Stimulated activated effector memory CD8-positive, alpha-beta T cell treated with anti-CD3 and anti-CD28 coated beads, Interleukin-12 subunit alpha, Interleukin-12 subunit beta, amount 100 ng/mL, for 72 hours (primary cell): ENCODE measurements around the gene SHB.
A peak's percentile ranks its signal among the peaks of the same experiment; 100 is the strongest.

Experiments
- ATAC-seq: fragments of 150-1000 bp; cut with Tn5 transposase; 2 replicates; pipeline ENCODE4 v1.10.0; 2021
- DNase-seq, 2 donors: peaks; one replicate each; pipeline ENCODE4 v3.0.0; 2021 to 2022; ENCODE audit warnings: low spot score in 2 of 2
- H3K27ac Mint-ChIP-seq: one replicate; pipeline ENCODE4 v1.8.0; 2022; ENCODE audit warnings: mild to moderate bottlenecking, mixed read lengths
- H3K36me3 Mint-ChIP-seq: one replicate; pipeline ENCODE4 v1.8.0; 2022; ENCODE audit warnings: mild to moderate bottlenecking, mixed read lengths
- H3K4me1 Mint-ChIP-seq: one replicate; pipeline ENCODE4 v1.8.0; 2022; ENCODE audit warnings: mixed read lengths
- H3K4me3 Mint-ChIP-seq: one replicate; pipeline ENCODE4 v1.8.0; 2022; ENCODE audit warnings: mild to moderate bottlenecking, mixed read lengths
- H3K9me3 Mint-ChIP-seq: one replicate; pipeline ENCODE4 v1.8.0; 2022; ENCODE audit warnings: mixed read lengths

SHB gene

GRCh38 chr9:37963936-37964739 is 104.9 kb downstream of the SHB start:
- Mint-ChIP-seq H3K27ac (peak overlapping the region; percentile 37), H3K36me3 (no peaks in the 10 kb centered on the region), H3K9me3 (no peaks in the 10 kb centered on the region), H3K4me1 (peaks cover 52% of the 10 kb centered on the region), H3K4me3 (no peak overlapping the region)
- DNase-seq = no peak
- ATAC-seq = no peak

GRCh38 chr9:37961351-37961750 is 107.7 kb downstream of the SHB start:
- Mint-ChIP-seq H3K27ac (peak overlapping the region; percentile 20), H3K9me3 (no peaks in the 10 kb centered on the region), H3K4me1 (peaks cover 38% of the 10 kb centered on the region)

GRCh38 chr9:37960631-37961030 is 108.4 kb downstream of the SHB start:
- Mint-ChIP-seq H3K9me3 (no peaks in the 10 kb centered on the region), H3K36me3 (no peaks in the 10 kb centered on the region), H3K27ac (no peak overlapping the region), H3K4me3 (no peak overlapping the region), H3K4me1 (peaks cover 32% of the 10 kb centered on the region)
- ATAC-seq (no peak), DNase-seq (no peak)

More at GRCh38 chr9:37961351-37961750, 107.7 kb downstream of the SHB start:
- ATAC-seq (no peak), DNase-seq (no peak)
- H3K4me3 Mint-ChIP-seq = no peak overlapping the region
- no peaks in the 10 kb centered on the region for H3K36me3 Mint-ChIP-seq

GRCh38 chr9:37959976-37960375 is 109.1 kb downstream of the SHB start:
- H3K9me3 Mint-ChIP-seq = no peaks in the 10 kb centered on the region

GRCh38 chr9:37958154-37958553 is 110.9 kb downstream of the SHB start:
- Mint-ChIP-seq H3K4me3 (no peak overlapping the region), H3K27ac (peak overlapping the region; percentile 13), H3K9me3 (no peaks in the 10 kb centered on the region), H3K4me1 (peaks cover 35% of the 10 kb centered on the region), H3K36me3 (peaks cover 17% of the 10 kb centered on the region)
- ATAC-seq = no peak
- DNase-seq = no peak

More at GRCh38 chr9:37959976-37960375, 109.1 kb downstream of the SHB start:
- no peak for ATAC-seq
- no peak overlapping the region for H3K4me3 Mint-ChIP-seq
- H3K4me1 Mint-ChIP-seq = peaks cover 30% of the 10 kb centered on the region
- H3K36me3 Mint-ChIP-seq = no peaks in the 10 kb centered on the region
- H3K27ac Mint-ChIP-seq = no peak overlapping the region
- no peak for DNase-seq

GRCh38 chr9:37957664-37957953 is 111.4 kb downstream of the SHB start:
- Mint-ChIP-seq H3K9me3 (peaks cover 3% of the 10 kb centered on the region), H3K36me3 (peaks cover 17% of the 10 kb centered on the region), H3K4me1 (peaks cover 41% of the 10 kb centered on the region), H3K4me3 (no peak overlapping the region), H3K27ac (peak overlapping the region; percentile 13)
- no peak for DNase-seq
- no peak for ATAC-seq

- H3K9me3 Mint-ChIP-seq = peaks cover 8% of the 10 kb centered on the region
- H3K4me1 Mint-ChIP-seq = peaks cover 46% of the 10 kb centered on the region
- peaks cover 17% of the 10 kb centered on the region for H3K36me3 Mint-ChIP-seq
- ATAC-seq = no peak
- H3K4me3 Mint-ChIP-seq = no peak overlapping the region
- DNase-seq = no peak
- peak overlapping the region; percentile 13 for H3K27ac Mint-ChIP-seq
Observed at GRCh38 chr9:37956904-37957663, 111.9 kb downstream of the SHB start.

- no peak overlapping the region for H3K4me3 Mint-ChIP-seq
- H3K4me1 Mint-ChIP-seq = peaks cover 48% of the 10 kb centered on the region
- DNase-seq (no peak), ATAC-seq (no peak)
- peaks cover 17% of the 10 kb centered on the region for H3K36me3 Mint-ChIP-seq
- peaks cover 8% of the 10 kb centered on the region for H3K9me3 Mint-ChIP-seq
- peak overlapping the region; percentile 64 for H3K27ac Mint-ChIP-seq
Observed at GRCh38 chr9:37956423-37956820, 112.6 kb downstream of the SHB start.

- H3K36me3 Mint-ChIP-seq = peaks cover 17% of the 10 kb centered on the region
- H3K4me1 Mint-ChIP-seq = peaks cover 45% of the 10 kb centered on the region
- H3K4me3 Mint-ChIP-seq = no peak overlapping the region
- no peak for ATAC-seq
- DNase-seq = no peak
- peak overlapping the region; percentile 64 for H3K27ac Mint-ChIP-seq
- peaks cover 8% of the 10 kb centered on the region for H3K9me3 Mint-ChIP-seq
Observed at GRCh38 chr9:37955781-37956422, 113.1 kb downstream of the SHB start.

- peak overlapping the region; percentile 95 for H3K27ac Mint-ChIP-seq
Observed at GRCh38 chr9:37954581-37954981, 114.4 kb downstream of the SHB start.

GRCh38 chr9:37953775-37954437 is 115.1 kb downstream of the SHB start:
- peak; percentile 92 for ATAC-seq
- H3K4me1 Mint-ChIP-seq = peaks cover 43% of the 10 kb centered on the region
- H3K4me3 Mint-ChIP-seq = peak overlapping the region; percentile 67
- peak; percentile 36 to 80 for DNase-seq
- H3K36me3 Mint-ChIP-seq = peaks cover 17% of the 10 kb centered on the region
- H3K27ac Mint-ChIP-seq = peak overlapping the region; percentile 95
- H3K9me3 Mint-ChIP-seq = peaks cover 8% of the 10 kb centered on the region

More at GRCh38 chr9:37954581-37954981, 114.4 kb downstream of the SHB start:
- Mint-ChIP-seq H3K9me3 (peaks cover 8% of the 10 kb centered on the region), H3K4me3 (peak overlapping the region; percentile 67), H3K36me3 (peaks cover 17% of the 10 kb centered on the region), H3K4me1 (peaks cover 43% of the 10 kb centered on the region)
- ATAC-seq (peak; percentile 61), DNase-seq (no peak)

- Mint-ChIP-seq H3K36me3 (peaks cover 17% of the 10 kb centered on the region), H3K9me3 (peaks cover 8% of the 10 kb centered on the region), H3K4me3 (peak overlapping the region; percentile 67), H3K27ac (peak overlapping the region; percentile 95), H3K4me1 (peaks cover 43% of the 10 kb centered on the region)
- DNase-seq = peak in 1 of 2 donors; percentile 7
- ATAC-seq = no peak
Observed at GRCh38 chr9:37953206-37953774, 115.7 kb downstream of the SHB start.

GRCh38 chr9:37952731-37953130 is 116.3 kb downstream of the SHB start:
- H3K9me3 Mint-ChIP-seq = peaks cover 8% of the 10 kb centered on the region
- DNase-seq (no peak), ATAC-seq (no peak)
- peaks cover 17% of the 10 kb centered on the region for H3K36me3 Mint-ChIP-seq
- peak overlapping the region; percentile 67 for H3K4me3 Mint-ChIP-seq
- peak overlapping the region; percentile 95 for H3K27ac Mint-ChIP-seq
- peaks cover 43% of the 10 kb centered on the region for H3K4me1 Mint-ChIP-seq

- H3K4me1 Mint-ChIP-seq = peaks cover 43% of the 10 kb centered on the region
- peaks cover 17% of the 10 kb centered on the region for H3K36me3 Mint-ChIP-seq
- peaks cover 8% of the 10 kb centered on the region for H3K9me3 Mint-ChIP-seq
- peak overlapping the region; percentile 95 for H3K27ac Mint-ChIP-seq
- DNase-seq (no peak), ATAC-seq (no peak)
- H3K4me3 Mint-ChIP-seq = peak overlapping the region; percentile 67
Observed at GRCh38 chr9:37951671-37952449, 117.2 kb downstream of the SHB start.
